NOMO-1 treated with dmso at 0.1 percent for 144 hours (cell line): ENCODE measurements around the gene MEIG1.
"Not testable (repeated sequence)": the region's sequence is repeated elsewhere in the genome, so short reads cannot be mapped to it uniquely, and the experiment has no call there.

Experiments used
- DNase-seq: peaks from one replicate; lab custom pipeline; 2025; ENCODE audit not compliant: unreplicated experiment; lab: John Stamatoyannopoulos, UW

Gene MEIG1, protein sequence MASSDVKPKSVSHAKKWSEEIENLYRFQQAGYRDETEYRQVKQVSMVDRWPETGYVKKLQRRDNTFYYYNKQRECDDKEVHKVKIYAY

DNA sequence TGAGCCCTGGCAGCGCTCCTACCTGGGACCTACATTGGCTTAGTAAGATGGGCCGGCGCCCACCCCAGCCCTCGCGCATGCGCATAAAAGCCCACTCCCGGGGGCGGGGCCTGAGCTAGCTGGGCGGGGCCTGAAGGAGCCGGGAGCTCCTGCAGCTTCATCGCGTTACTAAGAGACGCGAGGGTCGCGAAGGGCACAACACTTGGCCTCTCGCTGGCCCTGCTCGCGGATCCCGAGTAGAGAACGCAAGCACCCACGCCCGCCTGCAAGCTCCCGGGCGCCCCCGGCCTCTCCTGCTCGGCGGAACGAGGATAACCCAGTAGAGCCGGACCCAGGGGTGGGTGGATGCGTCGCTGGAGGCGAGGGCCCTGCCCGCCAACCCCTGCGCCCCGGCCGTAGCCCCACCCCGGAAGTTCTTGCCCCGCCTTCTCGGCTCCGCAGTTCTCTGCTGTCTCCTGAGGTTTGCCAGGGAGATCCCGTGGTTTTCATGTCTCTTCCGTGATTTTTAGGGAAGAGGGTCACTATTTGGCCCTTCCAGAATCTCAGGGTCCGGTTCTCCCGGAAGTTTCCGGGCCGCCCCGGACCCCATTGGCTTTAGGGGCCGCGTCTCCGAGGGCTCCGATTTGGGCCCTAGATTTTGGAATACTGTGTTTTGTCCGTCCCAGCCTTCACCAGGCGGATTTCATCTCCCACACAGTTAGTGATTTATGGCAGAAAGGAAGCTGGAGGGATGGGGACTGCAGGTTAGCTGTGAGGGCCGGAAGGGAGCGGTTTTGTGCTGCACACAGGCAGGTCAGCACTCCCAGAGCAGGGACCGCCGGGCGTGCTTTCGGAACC is at the start of gene MEIG1:
Gene MEIG1 (plus strand): TSS at position 168 of the 837 bp plus-strand sequence. CDS start 7,081 bp downstream, outside the sequence.
- DNase-seq, result peak; percentile 84

- DNase-seq, result no peak
Measured at GRCh38 chr10:14910953-14911352, 48.2 kb upstream of the MEIG1 start.

- no peak for DNase-seq
Measured at GRCh38 chr10:14911801-14912200, 47.4 kb upstream of the MEIG1 start.

- no peak for DNase-seq
Measured at GRCh38 chr10:14916600-14916999, 42.6 kb upstream of the MEIG1 start.

GRCh38 chr10:14917827-14918226 is 41.4 kb upstream of the MEIG1 start:
- DNase-seq, result no peak

- no peak for DNase-seq
Measured at GRCh38 chr10:14918964-14919363, 40.2 kb upstream of the MEIG1 start.

DNA sequence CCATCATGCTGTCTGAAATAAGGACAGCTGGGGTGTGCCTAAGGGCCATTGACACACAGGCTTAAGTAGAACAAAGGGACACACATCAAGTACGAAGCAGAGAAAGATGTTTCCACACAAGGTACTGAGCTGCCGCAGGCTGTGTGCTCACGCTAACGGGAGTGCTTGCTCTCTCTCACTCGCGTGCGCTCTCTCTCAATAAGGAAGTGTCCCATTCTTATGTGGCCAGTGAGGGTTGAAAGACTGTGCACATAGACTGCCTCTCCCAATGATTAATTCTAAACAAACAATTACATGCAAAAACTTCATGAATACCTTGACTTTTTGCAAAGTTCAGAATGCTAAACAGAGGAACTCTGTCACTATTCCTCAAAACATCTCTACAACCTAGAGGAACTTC is 35.2 kb upstream of the MEIG1 start:
- no peak for DNase-seq

GRCh38 chr10:14925268-14925667 is 33.9 kb upstream of the MEIG1 start:
- DNase-seq, result no peak

DNA sequence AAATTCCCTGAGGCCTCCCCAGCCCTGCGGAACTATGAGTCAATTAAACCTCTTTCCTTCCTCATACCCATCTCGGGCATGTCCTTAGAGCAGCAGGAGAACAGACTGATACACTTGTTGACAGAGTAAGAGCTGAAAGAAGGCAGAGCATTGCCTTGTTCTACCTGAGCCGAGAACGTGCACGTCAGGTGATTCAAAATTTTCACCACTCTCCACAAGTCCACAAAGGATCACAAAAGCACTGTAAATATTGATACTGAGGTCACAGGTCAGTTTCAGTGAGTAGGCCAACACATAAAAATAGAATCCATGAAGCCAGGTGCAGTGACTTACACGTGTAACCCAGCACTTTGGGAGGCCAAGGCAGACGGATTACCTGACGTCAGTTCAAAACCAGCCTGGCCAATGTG is 33.1 kb upstream of the MEIG1 start:
- no peak for DNase-seq

- no peak for DNase-seq
Measured at GRCh38 chr10:14926722-14927416, 32.3 kb upstream of the MEIG1 start.

GRCh38 chr10:14930610-14931009 is 28.6 kb upstream of the MEIG1 start:
- no peak for DNase-seq

DNA sequence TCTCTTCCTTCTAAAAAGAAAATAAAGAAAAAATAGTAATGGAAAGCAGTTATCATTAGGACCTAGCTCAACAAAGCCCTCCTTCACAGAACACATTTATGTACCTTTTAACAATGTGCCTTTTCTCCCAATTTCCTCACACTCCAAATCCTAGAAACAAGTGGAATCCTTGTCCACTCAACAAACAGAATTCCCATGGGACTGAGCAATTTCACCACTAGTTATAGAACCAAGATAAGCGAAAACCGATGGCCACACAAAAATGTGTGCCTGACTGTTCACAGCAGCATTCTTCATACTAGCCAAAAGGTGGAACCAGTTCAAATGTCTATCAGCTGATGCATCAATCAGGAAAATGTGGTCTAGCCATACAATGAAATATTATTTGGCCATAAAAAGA is 22.6 kb upstream of the MEIG1 start:
- DNase-seq, result no peak

GRCh38 chr10:14938971-14939370 is 20.2 kb upstream of the MEIG1 start:
- not testable (repeated sequence) for DNase-seq

GRCh38 chr10:14942147-14942949 is 16.8 kb upstream of the MEIG1 start:
- not testable (repeated sequence) for DNase-seq

DNA sequence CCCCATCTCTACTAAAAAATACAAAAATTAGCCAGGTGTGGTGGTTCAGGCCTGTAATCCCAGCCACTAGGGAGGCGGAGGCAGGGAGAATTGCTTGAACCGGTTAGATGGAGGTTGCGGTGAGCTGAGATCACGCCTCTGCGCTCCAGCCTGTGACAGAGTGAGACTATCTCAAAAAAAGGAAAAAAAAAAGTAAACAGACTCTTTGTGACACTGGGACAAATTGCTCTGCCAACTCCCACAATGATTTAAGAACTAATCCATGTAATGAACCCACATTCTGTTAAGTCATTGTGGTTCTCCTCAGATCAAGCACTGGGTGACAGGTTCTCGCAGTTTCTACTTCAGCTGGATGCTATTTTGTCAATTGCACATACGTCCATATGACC is 16.2 kb upstream of the MEIG1 start:
- DNase-seq, result not testable (repeated sequence)

GRCh38 chr10:14945108-14945507 is 14.1 kb upstream of the MEIG1 start:
- no peak for DNase-seq

DNA sequence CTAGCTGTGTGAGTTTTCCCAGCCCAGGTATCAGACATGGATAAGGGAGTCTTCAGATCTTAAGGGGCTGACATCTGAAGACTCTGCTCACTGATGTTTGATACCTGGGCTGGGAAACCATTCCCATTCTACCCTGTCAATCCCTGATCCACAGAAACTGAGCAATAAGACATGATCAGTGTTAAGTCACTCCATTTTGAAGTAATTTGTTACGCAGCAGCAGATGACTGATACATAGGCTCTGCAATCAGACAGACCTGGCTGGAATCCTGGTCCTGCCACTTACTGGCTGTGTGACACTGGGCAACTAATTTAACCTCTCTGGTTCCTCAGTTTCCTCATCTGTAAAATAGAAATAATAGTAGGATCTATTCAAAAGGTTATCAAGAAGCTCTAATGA is 11.9 kb upstream of the MEIG1 start:
- DNase-seq, result no peak

DNA sequence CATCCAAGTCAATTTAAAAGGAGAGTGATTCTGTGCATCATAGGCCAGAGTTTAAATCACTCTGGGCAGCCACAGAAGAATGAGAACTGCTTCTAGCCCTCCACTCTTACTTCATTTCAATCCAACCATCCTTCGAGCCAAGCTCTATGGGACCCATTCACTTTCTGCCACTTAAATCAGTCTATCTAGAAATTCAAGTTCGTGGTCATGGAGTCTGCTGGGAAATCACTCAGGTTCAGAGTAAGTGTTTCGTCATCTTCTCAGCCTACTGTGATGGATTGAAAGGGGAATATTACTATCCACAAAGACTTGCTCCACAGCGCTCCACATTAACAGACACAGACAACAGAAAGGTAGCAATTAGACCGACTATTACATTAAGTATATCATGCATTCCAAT is 9.9 kb upstream of the MEIG1 start:
- no peak for DNase-seq

GRCh38 chr10:14952851-14953423 is 6.3 kb upstream of the MEIG1 start:
- no peak for DNase-seq

GRCh38 chr10:14953424-14954000 is 5.7 kb upstream of the MEIG1 start:
- peak; percentile 22 for DNase-seq
